Natural killer cell (primary cell): ENCODE data around the gene ISG20L2. TPM values are rescaled to one million over a fixed set of nuclear protein-coding genes. Genes with fewer than 3 reads are reported as not detected.
"Not testable (repeated sequence)": the region's sequence is repeated elsewhere in the genome, so short reads cannot be mapped to it uniquely, and the experiment has no call there.

Experiments used
- ATAC-seq, 3 donors: fragments of 150-1000 bp in 2 of 3; fragments of 200-7000 bp in 1 of 3; cut with Tn5 transposase; 1 replicate in 1 of 3; 2 replicates in 2 of 3; pipeline ENCODE4 v1.10.0; 2021; ENCODE audit warnings: mild to moderate bottlenecking in 2 of 3, moderate library complexity in 2 of 3
- DNase-seq, 2 donors: peaks; one replicate each; pipeline versions ENCODE4 v3.0.0 to v3.0.0-alpha.2; 2013 to 2021; ENCODE audit warnings: mixed read lengths in 1 of 2
- H3K27ac ChIP-seq: one replicate; pipeline ENCODE4 v1.5.1; 2013; ENCODE audit warnings: mild to moderate bottlenecking, low read length
- H3K27me3 ChIP-seq: one replicate; pipeline ENCODE4 v1.6.1; 2013; ENCODE audit warnings: low read length; ENCODE audit not compliant: control insufficient read depth, insufficient read depth
- H3K36me3 ChIP-seq: one replicate; pipeline ENCODE4 v1.6.1; 2013; ENCODE audit warnings: low read length; ENCODE audit not compliant: control insufficient read depth, insufficient read depth
- H3K4me1 ChIP-seq: one replicate; pipeline ENCODE4 v1.6.1; 2013; ENCODE audit warnings: low read length; ENCODE audit not compliant: control insufficient read depth, insufficient read depth
- H3K4me3 ChIP-seq: one replicate; pipeline ENCODE4 v1.5.1; 2013; ENCODE audit warnings: low read length
- H3K9me3 ChIP-seq: one replicate; pipeline ENCODE4 v1.6.1; 2013; ENCODE audit warnings: low read length; ENCODE audit not compliant: control insufficient read depth, insufficient read depth
- H3K27ac Mint-ChIP-seq, 2 donors: one replicate each; pipeline ENCODE4 v1.8.0; 2022; ENCODE audit warnings: mild to moderate bottlenecking in 2 of 2, mixed read lengths in 2 of 2, moderate library complexity in 1 of 2
- H3K27me3 Mint-ChIP-seq, 2 donors: one replicate each; pipeline ENCODE4 v1.8.0; 2022; ENCODE audit warnings: low read depth in 2 of 2, mixed read lengths in 2 of 2
- H3K36me3 Mint-ChIP-seq: one replicate; pipeline ENCODE4 v1.8.0; 2022; ENCODE audit warnings: mixed read lengths
- H3K4me1 Mint-ChIP-seq, 2 donors: one replicate each; pipeline ENCODE4 v1.8.0; 2022; ENCODE audit warnings: mixed read lengths in 2 of 2
- H3K4me3 Mint-ChIP-seq: one replicate; pipeline ENCODE4 v1.8.0; 2022; ENCODE audit warnings: mild to moderate bottlenecking, moderate library complexity, mixed read lengths
- H3K9me3 Mint-ChIP-seq, 2 donors: one replicate each; pipeline ENCODE4 v1.8.0; 2022; ENCODE audit warnings: mixed read lengths in 2 of 2
- WGBS: methylation state at CpG from one replicate; pipeline ENCODE4 v1.1.7; 2013; ENCODE audit warnings: missing lambda C conversion rate; ENCODE audit not compliant: insufficient coverage; 5-methylcytosine and 5-hydroxymethylcytosine counted together
- intact Hi-C: fragments of 100-400 bp; cut with micrococcal nuclease; formaldehyde crosslinking; loops from one replicate; pipeline ENCODE4 v1.14.2; 2022
- total RNA-seq, 4 donors: library from RNA; stranded (reverse); fragments of 120-200 nt in 1 of 4; gene quantifications; one replicate each; pipeline versions ENCODE4 v1.2.3 to v1.2.4, GENCODE V29; 2013 to 2022
- TF ChIP-seq, protein P1 (sequence below): fragments of 200-600 bp; IDR thresholded peaks from one replicate; pipeline ENCODE4 v1.8.0; 2022; ENCODE audit warnings: antibody characterized with exemption

The ISG20L2 gene
- total RNA-seq, 3 donors from 2014 or later (not counting 1 experiment from before 2014, with no cell fraction given): 60.3 to 71.9 (median 68.7) TPM

DNA sequence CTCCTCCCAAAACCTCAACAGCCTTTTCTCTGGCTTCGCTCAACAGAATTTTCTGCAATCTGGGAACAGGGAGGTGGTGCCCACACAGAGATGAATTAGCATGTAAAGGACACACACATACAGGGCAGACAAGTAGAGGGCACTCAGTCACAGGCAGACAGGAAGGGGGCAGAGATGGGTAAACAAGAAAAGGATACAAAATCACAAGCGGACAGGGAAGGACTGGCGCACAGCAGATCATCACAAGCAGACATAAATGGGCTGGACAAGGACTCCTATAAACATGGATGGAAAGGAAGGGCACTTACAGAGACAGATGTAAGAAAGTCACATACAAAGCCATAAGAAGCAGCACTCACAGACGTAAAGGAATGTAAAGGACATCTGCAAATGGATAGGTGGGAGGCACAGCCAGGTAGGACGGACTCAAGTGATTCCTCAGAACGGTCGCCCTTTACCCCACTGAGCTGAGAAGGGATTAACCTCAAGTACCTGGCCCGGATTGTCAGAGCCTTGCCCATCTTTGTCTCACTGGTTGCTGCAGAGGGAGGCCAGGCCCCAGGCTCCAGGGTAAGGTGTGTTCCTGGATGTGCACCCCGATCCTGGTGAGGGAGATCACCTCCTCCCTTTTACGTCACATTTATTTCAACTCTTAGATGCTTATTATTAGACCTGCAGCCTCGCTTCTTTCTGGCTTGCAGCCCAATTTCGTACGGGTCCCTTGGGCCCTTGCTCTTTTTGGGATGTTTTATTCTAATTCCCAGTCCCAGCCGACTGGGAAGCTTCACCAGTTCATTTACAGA is 37.9 kb upstream of the ISG20L2 start:
- peaks cover 33% of the 10 kb centered on the region for H3K4me1 ChIP-seq
- ATAC-seq (no peak), DNase-seq (no peak)
- Mint-ChIP-seq H3K27ac (no peak overlapping the region), H3K4me3 (no peak overlapping the region), H3K27me3 (no peaks in the 10 kb centered on the region), H3K4me1 (peaks cover 32 to 34% of the 10 kb centered on the region in 2 donors), H3K36me3 (peaks cover 6% of the 10 kb centered on the region), H3K9me3 (no peaks in the 10 kb centered on the region)
- H3K27ac ChIP-seq: peak overlapping the region; percentile 98
- TF ChIP-seq, protein P1, sequence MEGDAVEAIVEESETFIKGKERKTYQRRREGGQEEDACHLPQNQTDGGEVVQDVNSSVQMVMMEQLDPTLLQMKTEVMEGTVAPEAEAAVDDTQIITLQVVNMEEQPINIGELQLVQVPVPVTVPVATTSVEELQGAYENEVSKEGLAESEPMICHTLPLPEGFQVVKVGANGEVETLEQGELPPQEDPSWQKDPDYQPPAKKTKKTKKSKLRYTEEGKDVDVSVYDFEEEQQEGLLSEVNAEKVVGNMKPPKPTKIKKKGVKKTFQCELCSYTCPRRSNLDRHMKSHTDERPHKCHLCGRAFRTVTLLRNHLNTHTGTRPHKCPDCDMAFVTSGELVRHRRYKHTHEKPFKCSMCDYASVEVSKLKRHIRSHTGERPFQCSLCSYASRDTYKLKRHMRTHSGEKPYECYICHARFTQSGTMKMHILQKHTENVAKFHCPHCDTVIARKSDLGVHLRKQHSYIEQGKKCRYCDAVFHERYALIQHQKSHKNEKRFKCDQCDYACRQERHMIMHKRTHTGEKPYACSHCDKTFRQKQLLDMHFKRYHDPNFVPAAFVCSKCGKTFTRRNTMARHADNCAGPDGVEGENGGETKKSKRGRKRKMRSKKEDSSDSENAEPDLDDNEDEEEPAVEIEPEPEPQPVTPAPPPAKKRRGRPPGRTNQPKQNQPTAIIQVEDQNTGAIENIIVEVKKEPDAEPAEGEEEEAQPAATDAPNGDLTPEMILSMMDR: no peak
- intact Hi-C loops: loop anchor here (1.0 kb wide), 5 partner anchors 15 to 50 kb away; partner anchors contain the start of genes HDGF, ISG20L2, METTL25B and MRPL24
- no peaks in the 10 kb centered on the region for H3K27me3 ChIP-seq
- H3K36me3 ChIP-seq: peaks cover 8% of the 10 kb centered on the region
- 14% methylated on average over 14 of the region's 14 CpGs for WGBS
- peak overlapping the region; percentile 52 for H3K4me3 ChIP-seq
- no peaks in the 10 kb centered on the region for H3K9me3 ChIP-seq

DNA sequence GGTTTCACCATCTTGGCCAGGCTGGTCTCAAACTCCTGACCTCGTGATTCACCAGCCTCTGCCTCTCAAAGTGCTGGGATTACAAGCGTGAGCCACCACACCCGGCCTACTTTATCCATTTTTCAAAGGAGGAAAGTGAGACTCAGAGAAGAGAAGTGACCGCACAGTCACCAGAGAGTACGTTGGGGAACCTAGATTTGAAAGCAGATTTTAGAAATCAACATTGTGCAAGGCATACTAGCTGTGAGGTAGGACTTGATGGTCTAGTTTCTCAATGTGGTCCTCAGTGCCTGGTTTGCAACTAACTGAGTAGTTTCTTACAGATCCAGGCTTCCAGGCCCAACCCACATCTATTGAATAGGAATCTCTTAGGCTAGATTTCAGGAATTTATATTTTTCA is 37.1 kb upstream of the ISG20L2 start:
- no peak for ATAC-seq
- H3K4me3 Mint-ChIP-seq: no peak overlapping the region
- intact Hi-C loops: no loop called here
- Histone ChIP-seq H3K27ac (no peak overlapping the region), H3K4me1 (peaks cover 29% of the 10 kb centered on the region), H3K27me3 (no peaks in the 10 kb centered on the region), H3K9me3 (no peaks in the 10 kb centered on the region), H3K36me3 (peaks cover 2% of the 10 kb centered on the region), H3K4me3 (no peak overlapping the region)
- no peaks in the 10 kb centered on the region for H3K27me3 Mint-ChIP-seq
- TF ChIP-seq, protein P1: no peak
- no peak overlapping the region for H3K27ac Mint-ChIP-seq
- H3K36me3 Mint-ChIP-seq: peaks cover 2% of the 10 kb centered on the region
- peaks cover 24 to 26% of the 10 kb centered on the region in 2 donors for H3K4me1 Mint-ChIP-seq
- no peaks in the 10 kb centered on the region for H3K9me3 Mint-ChIP-seq
- DNase-seq: no peak
- 95% methylated on average over 5 of the region's 5 CpGs for WGBS

DNA sequence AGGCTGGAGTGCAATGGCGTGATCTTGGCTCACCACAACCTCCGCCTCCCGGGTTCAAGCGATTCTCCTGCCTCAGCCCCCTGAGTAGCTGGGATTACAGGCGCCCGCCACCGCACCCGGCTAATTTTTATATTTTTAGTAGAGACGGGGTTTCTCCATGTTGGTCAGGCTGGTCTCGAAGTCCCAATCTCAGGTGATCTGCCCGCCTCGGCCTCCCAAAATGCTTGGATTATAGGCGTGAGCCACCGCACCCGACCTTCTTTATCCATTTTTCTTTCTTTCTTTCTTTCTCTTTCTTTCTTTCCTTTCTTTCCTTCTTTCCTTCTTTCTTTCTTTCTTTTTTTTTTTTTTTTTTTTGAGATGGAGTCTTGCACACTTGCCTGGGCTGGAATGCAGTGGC is 36.6 kb upstream of the ISG20L2 start:
- H3K36me3 Mint-ChIP-seq, H3K9me3 Mint-ChIP-seq, H3K27me3 ChIP-seq, intact Hi-C loops, H3K27ac Mint-ChIP-seq, H3K4me3 Mint-ChIP-seq, H3K9me3 ChIP-seq, H3K27me3 Mint-ChIP-seq, ATAC-seq, H3K27ac ChIP-seq, H3K36me3 ChIP-seq, H3K4me3 ChIP-seq, DNase-seq: not testable (repeated sequence)
- peaks cover 22% of the 10 kb centered on the region in 2 donors for H3K4me1 Mint-ChIP-seq
- 97% methylated on average over 15 of the region's 15 CpGs for WGBS
- H3K4me1 ChIP-seq: peaks cover 29% of the 10 kb centered on the region

DNA sequence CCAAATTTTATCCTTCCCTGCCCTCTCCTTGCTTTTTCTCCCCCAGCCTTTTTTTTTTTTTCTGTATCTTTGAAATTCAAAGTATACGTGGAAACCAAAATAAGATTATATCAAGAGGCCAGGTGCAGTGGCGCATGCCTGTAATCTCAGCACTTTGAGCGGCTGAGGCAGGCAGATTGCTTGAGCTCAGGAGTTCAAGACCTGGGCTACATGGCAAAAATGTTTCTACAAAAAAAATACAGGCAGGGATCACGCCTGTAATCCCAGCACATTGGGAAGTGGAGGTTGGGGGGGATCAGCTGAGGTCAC is 32.2 kb upstream of the ISG20L2 start:
- intact Hi-C loops: no loop called here
- Mint-ChIP-seq H3K4me3 (no peak overlapping the region), H3K36me3 (no peaks in the 10 kb centered on the region), H3K27me3 (no peaks in the 10 kb centered on the region), H3K27ac (no peak overlapping the region), H3K9me3 (no peaks in the 10 kb centered on the region), H3K4me1 (no peaks in the 10 kb centered on the region)
- Histone ChIP-seq H3K4me3 (no peak overlapping the region), H3K9me3 (no peaks in the 10 kb centered on the region), H3K4me1 (no peaks in the 10 kb centered on the region), H3K27ac (no peak overlapping the region), H3K36me3 (no peaks in the 10 kb centered on the region), H3K27me3 (no peaks in the 10 kb centered on the region)
- no peak for DNase-seq
- TF ChIP-seq, protein P1: no peak
- no peak for ATAC-seq
- 84% methylated on average over 4 of the region's 4 CpGs for WGBS
